HepG2 (cell line): ENCODE measurements around the gene AKR1A1. TPM values are rescaled to one million over a fixed set of nuclear protein-coding genes. Genes with fewer than 3 reads are reported as not detected.

Source experiments
- ATF5 ChIP-seq: sonication (generic); formaldehyde crosslinking; IDR thresholded peaks from 2 replicates; pipeline ENCODE4 v1.4.0; 2020; ENCODE audit warnings: mild to moderate bottlenecking, low read depth, missing genetic modification reagents
- CREBL2 ChIP-seq: sonication (generic); formaldehyde crosslinking; IDR thresholded peaks from 2 replicates; pipeline ENCODE4 v1.8.1; 2023; ENCODE audit warnings: missing genetic modification reagents, mild to moderate bottlenecking, borderline replicate concordance
- HINFP ChIP-seq: sonication (generic); formaldehyde crosslinking; IDR thresholded peaks from 2 replicates; pipeline ENCODE4 v1.4.0; 2020; ENCODE audit warnings: low read depth, mild to moderate bottlenecking, missing genetic modification reagents
- HOXA7 ChIP-seq: sonication (generic); formaldehyde crosslinking; IDR thresholded peaks from 2 replicates; pipeline ENCODE4 v1.8.1; 2022; ENCODE audit warnings: mild to moderate bottlenecking, missing genetic modification reagents, moderate library complexity
- LBX2 ChIP-seq: sonication (generic); formaldehyde crosslinking; IDR thresholded peaks from 2 replicates; pipeline ENCODE4 v1.5.0; 2020; ENCODE audit warnings: missing genetic modification reagents, mild to moderate bottlenecking, borderline replicate concordance
- MTF1 ChIP-seq: sonication (generic); formaldehyde crosslinking; IDR thresholded peaks from 2 replicates; pipeline ENCODE4 v1.5.0; 2020; ENCODE audit warnings: missing genetic modification reagents
- PHB2 ChIP-seq: fragments of 450-650 bp; IDR thresholded peaks from 2 replicates; pipeline ENCODE4 v1.6.1; 2018; ENCODE audit not compliant: partially characterized antibody
- SAP130 ChIP-seq: IDR thresholded peaks from 2 replicates; pipeline ENCODE4 v1.6.1; 2016; ENCODE audit warnings: low read depth
- SNAI1 ChIP-seq: sonication (generic); formaldehyde crosslinking; IDR thresholded peaks from 2 replicates; pipeline ENCODE4 v1.5.0; 2020; ENCODE audit warnings: mild to moderate bottlenecking, missing genetic modification reagents, borderline replicate concordance
- SNAPC4 ChIP-seq: sonication (generic); formaldehyde crosslinking; IDR thresholded peaks from 2 replicates; pipeline ENCODE4 v1.4.0; 2020; ENCODE audit warnings: mild to moderate bottlenecking, missing genetic modification reagents
- STAT5B ChIP-seq: sonication (generic); formaldehyde crosslinking; IDR thresholded peaks from 2 replicates; pipeline ENCODE4 v1.4.0; 2020; ENCODE audit warnings: missing genetic modification reagents
- TAF15 ChIP-seq: fragments of 200-400 bp; formaldehyde crosslinking; IDR thresholded peaks from one replicate; pipeline ENCODE4 v1.6.1; 2018; ENCODE audit warnings: mild to moderate bottlenecking, low read depth, low read length; ENCODE audit not compliant: poor library complexity, severe bottlenecking
- ZNF10 ChIP-seq: sonication (generic); formaldehyde crosslinking; IDR thresholded peaks from 2 replicates; pipeline ENCODE4 v1.4.0; 2020; ENCODE audit warnings: mild to moderate bottlenecking, low read depth, missing genetic modification reagents, borderline replicate concordance
- ZNF205 ChIP-seq: IDR thresholded peaks from 2 replicates; pipeline ENCODE4 v1.6.1; 2018; ENCODE audit warnings: missing biosample characterization, missing genetic modification reagents
- ZNF83 ChIP-seq: sonication (generic); formaldehyde crosslinking; IDR thresholded peaks from 2 replicates; pipeline ENCODE4 v1.4.0; 2020; ENCODE audit warnings: missing genetic modification reagents, mild to moderate bottlenecking, borderline replicate concordance
- ZZZ3 ChIP-seq: sonication (generic); formaldehyde crosslinking; IDR thresholded peaks from 2 replicates; pipeline ENCODE4 v1.4.0; 2020; ENCODE audit warnings: missing genetic modification reagents, mild to moderate bottlenecking, borderline replicate concordance
- polyA plus RNA-seq, 8 experiments: library from polyadenylated mRNA; depleted of rRNA in 3 of 8; stranded (reverse) in 7 of 8; unstranded in 1 of 8; fragments of >200 nt; fragmentation: Illumina TruSeq in 4 of 8; extraction: Trizol in 4 of 8; gene quantifications; 2 replicates each; pipeline versions ENCODE4 v1.2.1 to v1.2.3, GENCODE V29; 2011 to 2016; ENCODE audit warnings: low read depth in 4 of 8, missing spikeins in 1 of 8, mixed read lengths in 1 of 8; ENCODE audit not compliant: insufficient read depth in 1 of 8
- total RNA-seq, 5 experiments: library from RNA; depleted of rRNA; stranded (reverse); fragments of >200 nt; fragmentation: Illumina TruSeq; extraction: Trizol; gene quantifications; 2 replicates each; pipeline ENCODE4 v1.2.3, GENCODE V29; 2016; ENCODE audit warnings: low read depth in 1 of 5

The AKR1A1 gene
- total and polyA plus RNA-seq, 2 of the 13 experiments (the other 11 are each of a cell fraction or from before 2014, with no cell fraction given) = 181 to 217 TPM

GRCh38 chr1:45550401-45551351 lies at the start of gene AKR1A1 (continued):
- TF ChIP-seq SNAPC4 (CRISPR knock-in tag) (peak; percentile 19; the same call in 1 of the 2 replicates), LBX2 (CRISPR knock-in tag) (peak; percentile 90; the same call in 1 of the 2 replicates), ZNF205 (CRISPR knock-in tag) (no peak; the same call in 1 of the 2 replicates), CREBL2 (peak; percentile 68; the same call in 1 of the 2 replicates), SAP130 (peak; percentile 98), ZNF10 (CRISPR knock-in tag) (no peak), SNAI1 (CRISPR knock-in tag) (0 out of 2 replicates have a peak, but pooled peaks have one; percentile 29), STAT5B (CRISPR knock-in tag) (no peak), ZZZ3 (CRISPR knock-in tag) (peak; percentile 70; the same call in 1 of the 2 replicates), HINFP (peak; percentile 86; the same call in 1 of the 2 replicates), ZNF83 (CRISPR knock-in tag) (peak; percentile 15; the same call in 1 of the 2 replicates), ATF5 (CRISPR knock-in tag) (peak; percentile 42; the same call in 1 of the 2 replicates), TAF15 (no peak), MTF1 (CRISPR knock-in tag) (no peak), PHB2 (no peak), HOXA7 (CRISPR knock-in tag) (no peak)
